ENCODE data around the gene RTN4RL2. TPM values are rescaled to one million over a fixed set of nuclear protein-coding genes. Genes with fewer than 3 reads are reported as not detected.
A peak's percentile ranks its signal among the peaks of the same experiment; 100 is the strongest.

RTN4RL2 gene
- total RNA-seq, 4 donors from 2014 or later = 1.2 TPM; not detected in 3

GRCh38 chr11:57493507-57494503, 33.5 kb downstream of the RTN4RL2 start:
- no peak overlapping the region for H3K4me3 ChIP-seq
- peak; percentile 61 to 87 (median 73) for DNase-seq
- no peak overlapping the region for H3K27ac ChIP-seq

GRCh38 chr11:57496109-57496820, 35.9 kb downstream of the RTN4RL2 start:
- Histone ChIP-seq H3K27me3 (no peaks in the 10 kb centered on the region), H3K36me3 (no peaks in the 10 kb centered on the region), H3K4me3 (no peak overlapping the region), H3K4me1 (peaks cover 0 to 12% (median 2%) of the 10 kb centered on the region in 4 donors), H3K27ac (no peak overlapping the region), H3K9me3 (no peaks in the 10 kb centered on the region)
- TF ChIP-seq POLR2A (IDR thresholded peaks at IDR 0.05) (no peak), CTCF (IDR thresholded peaks at IDR 0.05) (no peak)
- DNase-seq = no peak

More at GRCh38 chr11:57493507-57494503, 33.5 kb downstream of the RTN4RL2 start:
- no peaks in the 10 kb centered on the region for H3K27me3 ChIP-seq
- H3K4me1 ChIP-seq = peaks cover 0 to 6% (median 0%) of the 10 kb centered on the region in 4 donors
- no peaks in the 10 kb centered on the region for H3K9me3 ChIP-seq
- TF ChIP-seq CTCF (IDR thresholded peaks at IDR 0.05) = peak; percentile 62 to 94 (median 78)
- TF ChIP-seq POLR2A (IDR thresholded peaks at IDR 0.05) = no peak
- peaks cover 0 to 15% (median 0%) of the 10 kb centered on the region in 3 donors for H3K36me3 ChIP-seq

- DNase-seq = no peak
Measured at GRCh38 chr11:57497303-57498247, 37.2 kb downstream of the RTN4RL2 start.

GRCh38 chr11:57498540-57498939, 38.2 kb downstream of the RTN4RL2 start:
- DNase-seq = no peak
- H3K27ac ChIP-seq = no peak overlapping the region
- H3K9me3 ChIP-seq = no peaks in the 10 kb centered on the region
- H3K4me3 ChIP-seq = no peak overlapping the region
- TF ChIP-seq CTCF (IDR thresholded peaks at IDR 0.05) (no peak), POLR2A (IDR thresholded peaks at IDR 0.05) (no peak)
- no peaks in the 10 kb centered on the region for H3K36me3 ChIP-seq
- H3K4me1 ChIP-seq = peaks cover 0 to 12% (median 2%) of the 10 kb centered on the region in 4 donors
- no peaks in the 10 kb centered on the region for H3K27me3 ChIP-seq

More at GRCh38 chr11:57497303-57498247, 37.2 kb downstream of the RTN4RL2 start:
- Histone ChIP-seq H3K27me3 (no peaks in the 10 kb centered on the region), H3K4me1 (peaks cover 0 to 12% (median 2%) of the 10 kb centered on the region in 4 donors), H3K4me3 (no peak overlapping the region), H3K36me3 (no peaks in the 10 kb centered on the region), H3K27ac (no peak overlapping the region), H3K9me3 (no peaks in the 10 kb centered on the region)
- TF ChIP-seq POLR2A (IDR thresholded peaks at IDR 0.05) = no peak
- no peak for TF ChIP-seq CTCF (IDR thresholded peaks at IDR 0.05)
